SKM-1 treated with dmso at 0.1 percent for 144 hours (cell line): Measurements from ENCODE around the gene BIN1.

Experiments used
- DNase-seq: peaks from one replicate; lab custom pipeline; 2025; ENCODE audit not compliant: unreplicated experiment; lab: John Stamatoyannopoulos, UW

The BIN1 gene

DNA sequence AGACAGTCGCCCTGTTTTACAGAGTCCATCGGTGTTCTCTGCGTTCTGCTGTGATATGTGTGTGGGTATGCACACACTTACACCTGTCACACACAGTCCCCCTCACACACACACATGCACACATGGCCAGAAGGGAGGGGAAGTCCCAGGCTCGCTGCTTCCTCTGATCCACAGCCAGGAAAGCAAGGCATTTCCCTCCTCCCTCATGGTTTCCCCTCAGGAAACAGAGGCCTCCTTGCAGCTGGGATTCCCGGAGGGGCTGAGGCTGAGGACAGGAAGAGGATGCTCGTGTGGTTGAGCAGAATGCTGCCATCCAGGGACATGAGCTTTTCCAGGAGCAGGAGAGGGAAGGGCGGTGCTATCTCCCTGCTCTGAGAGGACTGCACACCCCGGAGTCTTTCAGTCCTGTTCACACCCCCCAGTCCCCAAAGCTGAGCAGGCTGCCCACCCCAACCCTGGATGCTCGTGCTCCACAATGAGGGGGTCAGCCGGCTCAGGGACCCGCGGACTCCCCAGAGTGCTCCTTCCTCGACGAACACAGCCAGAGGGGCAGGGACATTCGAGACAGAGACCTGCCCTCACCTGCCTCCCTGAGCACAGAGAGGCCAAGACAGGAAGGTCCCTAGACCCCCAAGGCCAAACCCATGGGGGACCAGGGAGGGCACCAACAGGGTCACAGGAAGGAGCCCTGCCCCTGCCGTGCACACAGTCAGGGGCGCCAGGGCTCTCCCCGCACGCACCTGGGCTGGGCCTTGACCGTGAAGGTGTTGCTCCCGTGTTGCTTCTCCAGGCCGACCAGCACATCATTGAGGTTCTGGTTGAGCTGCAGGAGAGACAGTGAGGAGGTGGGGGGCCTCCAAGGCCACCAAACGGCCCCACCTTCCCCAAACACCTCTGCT lies 45.3 kb downstream of the BIN1 start:
- DNase-seq: no peak

DNA sequence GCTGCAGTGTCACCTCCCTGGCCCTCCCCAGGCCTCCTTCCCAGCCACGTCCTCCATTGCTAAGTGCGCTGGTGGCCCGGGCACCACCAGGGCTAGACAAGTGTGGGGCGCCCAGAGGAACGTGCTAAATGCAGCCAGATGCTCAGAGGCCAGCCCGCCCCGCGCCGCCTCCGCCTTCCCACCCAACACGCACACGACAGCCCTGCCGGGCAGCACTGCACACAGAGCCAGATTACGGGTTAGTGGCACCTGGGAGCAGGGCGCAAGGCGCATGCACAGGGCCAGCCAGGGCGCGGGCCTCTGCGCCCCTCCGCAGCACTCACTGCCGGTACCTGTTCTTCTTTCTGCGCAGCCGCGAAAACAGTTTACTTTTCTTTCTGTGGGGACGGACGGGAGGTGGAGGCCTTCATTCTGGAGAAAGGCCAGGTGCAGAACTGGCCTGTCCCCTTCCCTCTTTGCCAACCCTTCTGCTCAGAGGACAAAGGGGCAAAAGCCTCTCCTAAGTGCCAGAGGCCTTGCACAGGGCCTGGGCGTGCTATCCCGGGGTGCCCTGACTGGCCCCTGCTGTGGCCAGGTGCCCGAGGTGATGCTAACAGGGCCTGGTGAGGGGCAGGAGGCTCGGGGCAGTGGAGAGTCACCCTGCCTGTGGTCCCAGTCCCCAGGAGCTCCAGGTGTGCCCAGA lies 46.5 kb downstream of the BIN1 start:
- DNase-seq: no peak

DNA sequence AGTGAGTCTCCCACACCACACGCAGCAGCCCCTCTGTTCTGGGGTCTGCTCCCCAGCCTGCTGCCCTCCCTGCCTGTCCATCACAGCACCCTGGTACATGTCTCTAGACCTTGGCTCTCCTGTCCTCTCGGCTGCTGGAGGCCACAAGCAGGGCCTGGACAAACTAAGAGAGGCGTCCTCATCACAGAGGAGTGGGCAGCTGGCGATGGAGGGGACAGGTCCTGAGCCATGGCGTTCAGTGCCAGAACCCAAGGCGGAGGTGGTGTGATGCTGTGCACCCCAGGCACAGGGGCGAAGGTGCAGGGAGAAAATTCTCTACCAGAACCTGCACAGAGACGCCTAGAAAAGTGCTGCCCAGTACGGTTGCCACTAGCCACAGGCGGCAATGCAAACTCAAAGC lies 47.4 kb downstream of the BIN1 start:
- DNase-seq: no peak

DNA sequence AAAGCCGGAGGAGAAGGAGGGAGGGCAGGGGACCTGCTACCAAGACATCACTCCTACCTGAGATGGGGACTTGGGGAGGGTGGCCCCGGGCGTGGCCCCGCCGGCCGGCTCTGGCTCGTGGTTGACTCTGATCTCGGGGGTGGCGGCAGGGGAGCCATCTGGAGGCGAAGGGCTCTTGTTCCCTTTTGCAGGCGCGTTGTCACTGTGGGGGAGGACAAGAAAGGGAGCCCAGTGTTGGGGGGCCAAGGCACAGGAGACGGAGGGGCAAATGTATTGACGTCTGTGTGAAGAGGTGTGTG lies 48.1 kb downstream of the BIN1 start:
- DNase-seq: no peak

GRCh38 chr2:127058246-127058953 lies 48.6 kb downstream of the BIN1 start:
- peak; percentile 99 for DNase-seq

DNA sequence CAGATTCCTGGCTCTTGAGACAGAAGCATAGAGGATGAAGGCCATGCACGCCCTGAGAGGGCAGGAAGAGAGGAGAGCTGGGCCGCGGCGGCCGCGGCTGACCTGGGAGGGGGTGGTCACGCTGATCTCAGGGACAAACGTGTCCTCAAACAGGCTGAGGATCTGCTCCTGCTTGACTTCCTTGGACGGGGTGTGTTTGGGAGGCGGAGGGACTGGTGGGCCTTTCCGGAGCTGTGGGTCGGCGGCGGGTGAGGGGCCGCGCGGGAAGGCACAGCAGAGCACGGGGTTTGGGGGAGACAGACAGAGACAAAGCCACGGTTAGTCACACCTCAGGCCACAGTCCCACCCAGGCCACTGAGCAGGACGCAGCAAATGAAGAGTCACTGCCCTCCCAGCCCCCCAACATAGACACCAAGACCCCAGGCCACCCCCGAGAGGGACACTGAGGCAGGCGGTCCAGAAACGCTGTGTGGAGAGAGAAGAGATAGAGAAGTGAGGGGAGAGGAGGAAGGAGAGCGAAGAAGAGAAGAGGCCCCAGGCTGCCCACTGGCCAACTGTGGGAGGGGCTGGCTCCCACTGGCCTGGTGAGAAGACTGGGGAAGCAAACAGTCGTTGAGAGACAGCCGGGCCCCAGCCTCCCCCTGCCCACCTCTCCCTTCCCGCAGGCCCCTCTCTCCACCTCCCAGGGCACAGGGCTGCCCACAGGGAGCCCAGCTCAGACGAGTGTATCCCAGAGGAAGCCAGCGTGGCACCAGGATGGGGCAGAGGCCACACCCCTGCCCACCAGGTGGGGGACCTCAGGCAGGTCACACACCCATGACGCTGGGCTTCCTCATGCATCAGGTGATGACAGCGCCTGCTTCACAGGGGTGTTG lies 49.3 kb downstream of the BIN1 start:
- DNase-seq: no peak

DNA sequence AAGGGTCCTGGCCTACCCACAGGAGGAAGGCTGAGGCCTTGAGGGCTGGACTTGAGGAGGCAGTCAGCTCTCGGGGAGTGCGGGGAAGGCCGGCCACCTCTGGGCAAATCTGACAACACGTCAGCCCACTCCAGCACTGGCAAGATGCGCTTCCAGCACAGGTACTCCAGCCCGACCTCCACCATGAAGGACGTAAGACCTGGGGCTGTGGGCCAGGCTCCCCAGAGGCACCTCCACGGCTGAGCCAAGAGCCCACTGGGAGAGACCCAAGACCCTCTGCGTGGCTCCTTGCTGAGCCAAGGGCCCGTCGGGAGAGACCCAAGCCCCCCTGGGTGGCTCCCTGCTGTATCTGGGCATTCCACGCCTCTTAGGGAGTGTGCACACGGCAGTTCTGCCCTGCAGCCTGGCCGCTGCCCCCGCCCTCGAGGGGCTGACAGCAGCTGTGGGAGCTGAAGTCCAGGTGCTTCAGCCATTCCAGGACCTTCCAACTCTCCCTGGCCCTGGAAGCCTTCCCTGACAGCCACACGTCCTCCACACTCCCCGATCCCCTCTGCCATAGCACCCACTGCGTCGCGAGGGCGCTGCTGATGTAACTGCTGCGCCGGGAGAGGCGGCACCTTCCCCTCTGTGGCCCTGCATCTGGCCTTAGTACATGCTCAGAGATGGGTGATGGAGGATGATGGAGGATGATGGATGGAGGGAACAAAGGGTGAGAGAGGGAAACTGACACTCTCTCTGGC lies 50.2 kb downstream of the BIN1 start:
- DNase-seq: no peak

DNA sequence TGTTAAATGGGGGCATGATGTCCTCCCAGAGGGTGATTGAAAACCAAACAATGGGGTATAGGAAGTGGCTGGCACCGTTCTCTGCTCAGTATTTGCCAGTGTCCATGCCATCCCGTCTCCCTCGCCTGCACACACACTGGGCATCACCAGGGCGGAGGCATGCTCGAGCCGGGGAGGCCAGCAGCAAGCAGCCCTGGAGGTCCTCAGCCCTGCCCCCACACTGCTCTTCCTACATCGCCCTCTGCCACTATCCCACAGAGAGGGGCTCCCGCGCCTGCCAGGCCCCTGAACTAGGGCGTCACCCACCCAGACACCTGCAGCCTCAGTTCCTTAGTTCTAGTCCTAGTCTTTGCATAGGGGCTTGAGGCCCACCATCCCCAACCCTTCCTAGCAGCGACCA lies 50.9 kb downstream of the BIN1 start:
- DNase-seq: no peak

DNA sequence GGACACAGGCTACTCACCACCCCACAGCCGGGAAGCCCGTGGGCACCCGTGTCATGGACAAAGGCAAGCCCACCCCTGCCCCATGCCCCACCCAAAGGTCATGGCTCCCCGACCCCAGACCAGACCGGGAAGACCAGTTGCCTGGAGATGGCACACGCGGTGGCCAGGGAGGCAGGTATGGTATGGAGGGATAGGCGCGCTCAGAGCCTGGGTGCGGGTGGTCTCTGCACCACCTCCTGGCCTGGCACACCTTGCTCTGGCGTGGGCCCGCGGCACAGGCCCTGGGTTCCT lies 51.2 kb downstream of the BIN1 start:
- DNase-seq: no peak

- no peak for DNase-seq
Measured at GRCh38 chr2:127054996-127055785, 51.8 kb downstream of the BIN1 start.

- no peak for DNase-seq
Measured at GRCh38 chr2:127054604-127054930, 52.4 kb downstream of the BIN1 start.

DNA sequence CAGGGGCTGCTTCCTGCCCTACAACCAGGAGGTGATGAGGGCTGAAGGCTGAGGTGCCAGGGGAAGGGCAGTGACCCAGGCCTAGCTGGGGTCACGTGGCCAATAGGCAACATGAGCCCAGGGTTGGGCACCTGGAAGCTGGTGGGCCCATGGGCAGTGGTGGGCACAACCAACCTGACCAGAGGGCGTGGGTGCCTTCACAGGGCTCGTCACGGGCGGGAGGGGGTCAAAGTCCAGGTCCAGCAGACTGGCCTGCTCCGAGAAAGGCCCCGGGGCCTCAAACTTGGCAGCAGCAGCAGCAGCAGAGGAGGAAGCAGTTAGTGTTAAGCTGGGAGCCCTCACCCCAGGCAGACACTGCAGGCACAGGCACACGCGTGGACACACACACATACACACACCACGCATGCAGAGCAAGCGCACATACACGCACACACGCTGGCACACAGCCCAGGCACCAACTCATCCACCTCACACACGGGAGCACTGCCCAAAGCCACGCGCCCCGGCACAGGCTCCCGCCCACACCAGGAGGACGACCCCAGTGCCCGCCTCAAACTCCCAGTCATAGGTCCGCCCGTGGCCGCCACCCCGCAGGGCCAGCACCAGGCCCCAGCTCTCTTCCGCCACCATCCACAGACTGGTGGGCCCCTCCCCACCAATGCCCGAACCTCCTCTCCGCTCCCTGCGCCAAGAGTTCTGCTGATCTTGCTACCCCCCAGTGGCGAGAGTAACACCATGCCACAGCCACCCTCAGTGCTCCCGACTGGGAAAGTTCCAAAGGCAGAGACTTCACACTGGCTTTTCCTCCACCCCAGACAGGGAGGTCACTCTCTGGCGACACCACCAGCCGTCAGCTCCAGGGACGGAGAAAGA lies 53.0 kb downstream of the BIN1 start:
- no peak for DNase-seq

DNA sequence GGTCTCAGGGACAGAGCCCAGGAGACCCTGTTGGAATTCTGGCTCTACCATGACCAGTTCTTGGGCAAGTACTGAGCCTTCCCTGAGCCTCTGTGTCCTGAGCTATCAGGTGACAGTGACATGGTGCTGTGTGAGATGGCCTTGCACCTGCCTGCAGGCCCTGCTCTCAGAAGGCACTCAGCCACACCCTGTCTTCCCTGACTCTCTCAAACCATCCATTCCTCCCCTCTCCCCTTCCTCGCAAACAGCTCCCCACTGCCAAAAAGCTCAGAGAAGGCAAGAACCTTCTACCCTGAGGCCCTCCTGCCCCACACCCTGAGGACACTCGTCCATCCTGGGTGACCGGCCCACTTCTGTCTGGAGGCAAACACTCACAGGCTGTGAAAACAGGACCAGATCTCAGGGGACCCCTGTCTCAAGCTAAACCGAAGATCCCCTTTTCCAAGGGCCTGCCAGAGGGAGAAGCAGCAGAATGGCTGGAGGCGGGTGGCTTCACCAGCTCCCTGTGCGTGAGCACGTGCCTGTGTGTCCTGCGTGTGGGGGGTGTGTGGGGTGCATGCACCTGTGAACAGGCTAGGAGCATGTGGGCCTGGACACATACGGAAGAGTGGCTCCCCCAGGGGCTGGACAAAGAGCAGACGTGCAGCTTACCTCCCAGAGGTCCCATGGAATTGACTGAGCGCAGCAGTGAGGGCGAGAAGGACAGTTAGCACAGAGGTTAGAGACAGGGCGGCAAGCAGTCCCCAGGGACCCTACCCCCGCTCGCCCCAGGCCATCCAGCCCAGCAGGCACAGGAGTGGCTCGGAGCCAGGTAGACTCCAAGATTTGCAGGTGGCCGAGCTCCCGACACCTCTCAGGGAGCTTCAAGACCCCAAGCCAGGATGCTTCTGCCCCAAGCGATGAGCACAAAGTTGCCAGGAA lies 53.9 kb downstream of the BIN1 start:
- DNase-seq: no peak

DNA sequence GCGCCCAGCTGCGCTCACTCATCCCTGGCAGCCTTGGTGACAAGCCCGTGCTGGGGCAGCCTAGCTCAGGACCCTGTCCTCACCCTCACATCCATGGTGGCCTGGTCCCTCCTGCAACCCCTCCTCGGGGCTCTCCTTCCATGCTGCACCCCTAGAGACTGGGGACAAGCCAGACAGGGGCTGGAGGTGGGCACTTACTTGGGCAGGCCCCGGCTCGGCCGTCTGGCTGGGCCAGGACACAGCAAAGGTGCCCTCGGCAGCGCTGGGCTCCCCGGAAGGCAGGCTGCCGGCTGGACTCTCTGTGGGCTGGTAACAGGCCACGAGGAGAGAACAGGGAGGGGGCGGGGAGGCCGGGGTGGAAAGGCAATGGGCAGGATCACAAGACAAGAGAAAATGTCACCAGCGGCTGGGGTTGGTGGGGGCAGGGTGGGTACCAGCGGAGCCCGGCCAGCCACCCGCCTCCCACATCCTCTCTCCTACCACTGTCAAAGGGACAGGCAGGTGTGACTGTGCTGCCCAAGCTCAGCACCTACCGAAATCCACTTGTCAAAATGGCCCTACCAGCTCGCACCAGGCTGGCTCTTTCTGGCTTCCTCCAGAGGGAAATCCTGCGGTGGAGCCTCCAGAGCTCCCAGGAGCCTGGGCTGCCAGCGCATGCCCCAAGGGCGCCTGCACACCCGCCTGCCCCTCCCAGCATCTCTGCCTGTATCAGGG lies 54.7 kb downstream of the BIN1 start:
- no peak for DNase-seq

DNA sequence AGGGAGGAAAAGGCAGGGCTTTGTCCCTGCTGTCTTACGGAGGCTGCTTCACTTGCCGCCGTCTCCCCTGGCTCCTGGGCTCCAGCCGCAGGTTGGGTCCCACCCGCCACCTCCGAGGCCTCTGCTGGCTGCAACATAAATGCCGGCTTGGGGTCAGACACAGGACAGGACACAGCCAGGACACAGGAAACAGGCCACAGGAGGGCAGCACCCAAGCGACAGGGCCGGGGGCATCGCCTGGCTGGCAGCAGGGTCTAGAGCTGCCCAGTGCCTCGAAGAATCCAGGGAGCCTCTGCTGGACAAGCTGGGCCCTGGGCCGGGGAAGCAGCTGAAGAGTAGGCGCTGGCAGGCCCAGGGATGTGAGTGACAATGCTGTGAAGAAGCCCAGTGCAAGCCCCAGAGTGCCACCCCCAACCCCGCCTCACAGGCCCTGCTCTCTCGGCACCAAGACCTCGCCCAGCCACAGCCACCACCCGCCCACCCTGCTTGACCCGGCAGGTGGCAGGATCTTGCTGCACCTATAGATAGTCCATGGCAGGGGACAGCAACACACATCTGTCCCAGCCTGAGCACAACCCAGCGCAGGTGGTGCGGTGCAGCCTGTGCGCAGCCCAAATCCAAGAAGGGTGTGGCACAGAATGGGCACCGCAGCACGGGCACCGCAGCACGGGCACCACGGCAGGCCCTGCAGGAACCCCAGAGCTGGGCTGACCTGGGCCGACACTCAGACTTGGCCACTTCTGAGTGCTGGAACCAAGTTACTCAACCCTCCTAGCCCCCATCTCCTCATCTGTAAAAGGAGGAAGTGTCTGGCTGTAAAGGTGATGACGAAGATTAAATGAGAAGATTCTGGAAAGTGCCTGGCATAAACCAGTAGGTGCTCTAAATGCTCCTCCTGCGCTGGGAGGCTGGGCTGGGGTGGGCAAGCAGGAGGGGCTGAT lies 55.6 kb downstream of the BIN1 start:
- peak; percentile 23 for DNase-seq

GRCh38 chr2:127050803-127051115 lies 56.2 kb downstream of the BIN1 start:
- DNase-seq: no peak
